Right lobe of liver (tissue), 6 donors: ENCODE data around the gene HBEGF. TPM values are rescaled to one million over a fixed set of nuclear protein-coding genes. Genes with fewer than 3 reads are reported as not detected.
A peak's percentile ranks its signal among the peaks of the same experiment; 100 is the strongest.

Experiments
- ATAC-seq, 4 donors: fragments of 200-7000 bp; cut with Tn5 transposase; one replicate each; pipeline ENCODE4 v1.9.1; 2020; ENCODE audit warnings: mild to moderate bottlenecking in 4 of 4, moderate library complexity in 4 of 4
- DNase-seq, 3 donors: peaks; one replicate each; pipeline ENCODE4 v3.0.0-alpha.2; 2020
- H3K27ac ChIP-seq, 3 donors: fragments of 200-600 bp; one replicate each; pipeline ENCODE4 v1.8.0; 2022
- H3K27me3 ChIP-seq, 2 donors: fragments of 200-600 bp; one replicate each; pipeline ENCODE4 v1.8.0; 2022
- H3K36me3 ChIP-seq, 4 donors: fragments of 200-600 bp; sonication (generic) in 1 of 4; one replicate each; pipeline versions ENCODE4 v1.5.1 to v1.8.0; 2017 to 2022; ENCODE audit warnings: control low read depth in 1 of 4
- H3K4me1 ChIP-seq, 4 donors: fragments of 200-600 bp; sonication (generic) in 1 of 4; one replicate each; pipeline versions ENCODE4 v1.5.1 to v1.8.0; 2017 to 2022; ENCODE audit warnings: control low read depth in 1 of 4
- H3K4me3 ChIP-seq, 3 donors: fragments of 200-600 bp; one replicate each; pipeline ENCODE4 v1.8.0; 2022
- H3K9me3 ChIP-seq, 4 donors: fragments of 200-600 bp; sonication (generic) in 1 of 4; one replicate each; pipeline versions ENCODE4 v1.5.1 to v1.8.0; 2017 to 2022; ENCODE audit warnings: control low read depth in 1 of 4
- CTCF ChIP-seq, 4 donors: fragments of 200-600 bp in 3 of 4; fragments of 450-650 bp in 1 of 4; IDR thresholded peaks; one replicate each; pipeline versions ENCODE4 v1.5.1 to v1.8.0; 2016 to 2022; ENCODE audit warnings: antibody characterized with exemption in 4 of 4, mild to moderate bottlenecking in 2 of 4
- POLR2A ChIP-seq: fragments of 450-650 bp; IDR thresholded peaks from one replicate; pipeline ENCODE4 v1.6.1; 2017; ENCODE audit warnings: antibody characterized with exemption, mild to moderate bottlenecking
- WGBS: methylation state at CpG from one replicate; pipeline ENCODE4 v1.1.6; 2018; ENCODE audit warnings: low coverage, low lambda C conversion rate; ENCODE audit not compliant: insufficient coverage; ENCODE audit errors: missing lambda C conversion rate; 5-methylcytosine and 5-hydroxymethylcytosine counted together
- intact Hi-C, 2 donors: fragments of 100-400 bp; cut with DNase I; formaldehyde crosslinking; loops; one replicate each; pipeline versions ENCODE4 v1.11.2 to v1.14.1; 2022
- total RNA-seq, 6 experiments: library from RNA; depleted of rRNA in 2 of 6; stranded (reverse); fragments of >200 nt in 2 of 6; fragmentation: NEBNext Ultra II Directional in 3 of 6; extraction: Animal tissue kit (Norgen Biotek cat#: 25700) in 3 of 6; gene quantifications; one replicate each; pipeline versions ENCODE4 v1.1.0 to v1.2.4, GENCODE V29; 2016 to 2023
- donor health status: DM: no; HTN: yes; CAD: no.
- donor health status: DM: no; HTN: no; CAD: no.
- donor health status: DM: no; HTN: no; CAD: no.
- donor health status: DM: no; HTN: yes; CAD: no.
- donor health status: DM: no; HTN: yes; CAD: no.

The HBEGF gene
- total RNA-seq, 6 experiments from 2014 or later = 0.42 to 1.8 (median 0.78) TPM

DNA sequence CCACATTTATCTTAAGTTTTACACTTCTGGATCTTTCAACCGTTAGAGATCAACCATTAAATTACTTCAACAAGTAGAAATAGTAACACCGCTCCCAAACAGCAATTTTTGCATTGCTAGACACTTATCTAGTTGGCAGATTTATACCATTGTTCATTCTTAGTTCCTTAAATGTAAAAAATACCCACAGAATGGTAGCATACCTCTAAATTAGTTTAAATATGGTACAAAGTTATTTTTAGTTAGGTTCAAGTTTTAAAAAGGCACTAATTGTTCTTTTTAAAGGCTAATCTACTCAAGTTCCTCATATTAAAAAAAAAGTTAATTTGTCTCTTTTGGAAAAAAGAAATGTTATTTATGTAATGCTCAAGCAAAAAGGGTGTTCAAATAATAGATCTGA, 51.6 kb downstream of the HBEGF start:
- Histone ChIP-seq H3K36me3 (no peaks in the 10 kb centered on the region), H3K4me1 (peaks cover 0 to 12% (median 5%) of the 10 kb centered on the region in 4 donors), H3K9me3 (no peaks in the 10 kb centered on the region), H3K4me3 (no peak overlapping the region), H3K27me3 (no peaks in the 10 kb centered on the region), H3K27ac (no peak overlapping the region)
- intact Hi-C loops = no loop called here
- no peak for TF ChIP-seq POLR2A
- TF ChIP-seq CTCF (IDR thresholded peaks at IDR 0.05) = no peak
- ATAC-seq (no peak), DNase-seq (no peak)
- WGBS = 80% methylated on average over 2 of the region's 2 CpGs

GRCh38 chr5:140293849-140294100, 52.6 kb downstream of the HBEGF start:
- peak overlapping the region in 2 of 3 donors; percentile 35 to 43 for H3K27ac ChIP-seq
- TF ChIP-seq CTCF (IDR thresholded peaks at IDR 0.05) = no peak
- ATAC-seq = peak in 1 of 4 donors; percentile 17
- DNase-seq = no peak
- no peaks in the 10 kb centered on the region for H3K27me3 ChIP-seq
- peaks cover 0 to 12% (median 5%) of the 10 kb centered on the region in 4 donors for H3K4me1 ChIP-seq
- no peaks in the 10 kb centered on the region for H3K36me3 ChIP-seq
- 33% methylated on average over 1 of the region's 1 CpG for WGBS
- no peak overlapping the region for H3K4me3 ChIP-seq
- H3K9me3 ChIP-seq = no peaks in the 10 kb centered on the region
- intact Hi-C loops = no loop called here

DNA sequence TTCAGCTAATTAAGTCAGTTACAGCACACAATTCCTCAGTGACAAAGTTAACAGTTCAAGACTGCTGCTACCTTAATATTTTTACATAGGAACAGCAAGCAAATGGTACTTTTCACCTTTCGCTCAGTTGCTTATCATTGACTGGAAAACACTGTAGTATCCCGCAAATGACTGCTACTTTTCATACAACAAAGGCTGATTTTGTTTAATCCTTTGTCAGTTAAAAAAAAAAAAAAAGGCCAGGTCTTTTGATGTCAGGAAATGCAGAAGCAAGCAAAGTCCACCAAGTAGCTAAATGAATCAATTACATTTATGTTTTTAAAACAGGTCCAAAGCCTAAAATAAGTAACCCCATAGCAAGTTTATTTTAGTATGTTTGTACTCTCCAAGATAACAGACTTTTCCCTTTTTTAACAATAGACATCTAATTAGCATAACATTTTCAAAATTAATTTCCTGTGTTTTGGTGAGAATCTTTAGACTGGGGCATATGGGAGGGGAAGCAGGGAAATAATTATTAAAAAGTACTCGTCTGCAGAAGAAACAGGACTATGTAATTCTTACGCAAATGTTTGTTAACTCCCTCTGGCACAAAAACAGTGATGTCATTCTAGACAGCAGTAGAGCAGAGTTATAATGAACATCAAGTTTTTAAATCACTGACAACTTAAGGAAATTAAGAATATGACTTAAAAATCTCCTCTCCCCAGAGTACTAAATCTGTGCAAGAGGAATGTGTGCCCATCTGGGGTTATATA, 53.1 kb downstream of the HBEGF start:
- TF ChIP-seq CTCF (IDR thresholded peaks at IDR 0.05) (no peak), POLR2A (no peak)
- Histone ChIP-seq H3K4me1 (peaks cover 0 to 12% (median 5%) of the 10 kb centered on the region in 4 donors), H3K4me3 (no peak overlapping the region), H3K9me3 (no peaks in the 10 kb centered on the region), H3K36me3 (no peaks in the 10 kb centered on the region), H3K27ac (peak overlapping the region in 2 of 3 donors; percentile 35 to 43), H3K27me3 (no peaks in the 10 kb centered on the region)
- 32% methylated on average over 4 of the region's 4 CpGs for WGBS
- DNase-seq (no peak), ATAC-seq (peak; percentile 64 to 83 (median 72))
- intact Hi-C loops = no loop called here

DNA sequence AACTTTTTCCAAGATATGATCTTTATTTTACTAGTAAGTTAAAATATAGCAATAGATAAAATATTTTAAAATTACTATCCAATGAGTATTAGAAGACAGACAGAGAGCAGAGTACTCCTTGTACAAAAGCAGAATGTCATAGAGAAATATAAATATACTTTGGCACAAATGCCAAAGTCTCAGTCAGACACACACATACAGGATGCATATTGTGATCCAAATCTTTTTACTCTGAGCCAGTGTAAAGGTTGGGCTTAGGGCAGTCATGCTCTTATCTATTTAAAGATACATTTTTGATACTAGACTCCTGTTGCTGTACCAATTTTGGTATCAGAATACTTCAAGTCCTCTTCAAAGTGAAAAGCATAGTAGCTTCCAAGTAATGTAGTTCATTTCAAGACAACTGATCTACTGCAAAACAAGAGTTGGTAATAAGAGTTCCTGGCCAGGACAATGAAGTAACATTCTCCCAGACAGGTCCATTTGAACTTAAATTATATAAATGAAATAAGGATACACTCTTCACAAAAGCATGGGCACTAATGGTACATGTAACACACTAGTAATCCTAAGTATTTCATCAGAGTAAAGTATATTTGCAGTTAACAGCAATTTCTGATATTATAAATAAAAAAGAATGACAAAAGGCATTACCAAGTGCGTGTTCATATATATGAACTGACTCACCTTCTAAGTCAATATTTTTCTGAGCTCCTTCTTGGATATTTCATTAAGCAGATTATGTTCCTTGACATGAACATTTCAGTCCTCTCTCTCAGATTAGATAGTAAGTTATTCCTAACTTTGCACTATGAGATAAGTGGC, 54.0 kb downstream of the HBEGF start:
- Histone ChIP-seq H3K27me3 (no peaks in the 10 kb centered on the region), H3K9me3 (no peaks in the 10 kb centered on the region), H3K36me3 (no peaks in the 10 kb centered on the region), H3K4me3 (no peak overlapping the region), H3K27ac (peak overlapping the region in 1 of 3 donors; percentile 43), H3K4me1 (peaks cover 0 to 12% (median 5%) of the 10 kb centered on the region in 4 donors)
- no peak for DNase-seq
- no peak for ATAC-seq
- intact Hi-C loops = no loop called here
- WGBS = 87% methylated on average over 1 of the region's 1 CpG
- TF ChIP-seq CTCF (IDR thresholded peaks at IDR 0.05) = no peak
- no peak for TF ChIP-seq POLR2A
